Inferior parietal cortex (tissue), 1 donor: ENCODE results near the gene ARL4A.

Experiments used
- DNase-seq: peaks from one replicate; pipeline ENCODE4 v3.0.0-alpha.2; 2016; ENCODE audit errors: extremely low spot score

Gene ARL4A

DNA sequence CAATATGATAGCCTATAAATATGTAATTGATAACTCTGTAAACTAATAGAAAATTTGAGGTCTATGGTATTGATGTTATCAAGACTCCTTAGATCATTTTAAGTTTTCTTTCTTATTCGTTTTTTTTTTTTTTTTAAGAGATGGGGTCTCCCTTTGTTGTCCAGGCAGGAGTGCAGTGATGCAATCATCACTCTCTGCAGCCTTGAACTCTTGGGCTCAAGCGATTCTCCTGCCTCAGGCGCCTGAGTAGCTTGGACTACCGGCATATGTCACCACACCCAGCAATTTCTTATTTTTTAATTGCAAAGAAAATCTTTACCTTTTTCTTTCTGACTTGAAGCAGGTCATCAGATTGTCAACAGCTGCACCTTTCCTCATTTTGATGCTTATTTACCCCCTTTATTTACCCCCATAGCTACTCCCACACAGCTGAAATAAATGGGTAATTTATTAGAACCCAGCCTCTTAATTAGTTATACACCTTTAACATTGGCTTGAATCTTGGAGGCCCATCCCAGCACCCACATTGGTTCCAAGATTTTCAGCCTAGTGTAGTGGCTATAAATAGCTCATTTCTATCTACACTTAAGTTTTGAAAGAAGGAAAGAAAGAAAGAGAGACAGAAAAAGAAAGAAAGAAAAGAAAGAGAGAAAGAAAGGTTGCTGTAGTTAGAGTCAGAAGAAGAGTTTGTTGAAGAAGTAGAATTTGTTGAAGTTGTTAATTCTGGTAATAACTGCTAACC lies 38.3 kb downstream of the ARL4A start:
- no peak for DNase-seq

- no peak for DNase-seq
These were observed 39.5 kb downstream of the ARL4A start for GRCh38 chr7:12726908-12727307.

DNA sequence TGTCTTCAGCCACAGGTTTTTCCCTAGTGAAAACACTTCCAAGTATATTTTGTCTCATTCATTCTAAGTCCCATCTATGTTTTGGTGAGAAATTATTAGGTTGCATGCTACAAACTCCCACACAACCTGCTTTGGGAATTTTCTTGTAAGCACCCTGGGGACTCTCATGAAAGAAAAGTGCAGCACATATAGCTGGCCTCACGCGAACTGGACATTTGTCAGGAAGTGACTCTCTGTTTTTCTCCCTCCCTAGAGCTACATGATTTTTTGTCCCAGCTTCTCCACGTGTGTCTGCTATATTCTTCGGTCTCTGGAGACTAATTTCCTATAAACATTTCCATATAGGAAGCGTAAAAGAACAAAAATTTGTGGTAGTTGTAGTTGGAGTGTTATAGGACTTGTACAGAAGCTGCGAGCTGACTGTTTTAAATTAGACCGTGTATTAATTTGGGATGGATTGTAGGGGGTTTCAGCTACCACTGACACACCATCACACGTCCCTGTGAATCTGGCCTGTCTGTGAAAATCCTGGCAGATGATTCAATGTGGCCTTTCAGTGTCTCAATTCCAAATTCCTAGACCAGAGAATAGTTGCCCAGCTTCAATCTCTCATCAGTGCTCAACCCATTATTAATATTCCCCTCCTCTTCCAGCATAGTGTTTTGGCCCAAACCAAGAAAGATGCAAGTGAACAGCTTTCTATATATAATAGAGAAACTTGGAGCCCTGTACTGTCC lies 40.2 kb downstream of the ARL4A start:
- no peak for DNase-seq

DNA sequence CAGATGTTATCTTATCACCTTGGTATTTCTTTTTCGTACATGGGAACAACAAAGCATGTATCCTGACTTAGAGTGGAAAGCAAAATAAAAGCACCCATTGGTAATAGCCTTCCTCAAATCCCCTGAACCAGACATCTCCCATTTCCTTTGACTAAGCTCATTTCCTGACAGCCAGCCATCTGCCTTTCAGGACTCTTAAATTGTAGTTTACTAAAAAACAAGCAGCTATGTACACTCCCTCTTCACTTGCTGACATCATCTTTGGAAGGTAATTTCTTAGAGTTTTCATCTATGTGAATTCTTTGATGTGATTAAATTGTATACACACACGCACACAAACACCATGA lies 40.7 kb downstream of the ARL4A start:
- DNase-seq, result no peak

GRCh38 chr7:12729112-12729511 lies 41.7 kb downstream of the ARL4A start:
- DNase-seq, result peak; percentile 61

- DNase-seq, result no peak
These were observed 43.1 kb downstream of the ARL4A start for GRCh38 chr7:12730523-12730922.

DNA sequence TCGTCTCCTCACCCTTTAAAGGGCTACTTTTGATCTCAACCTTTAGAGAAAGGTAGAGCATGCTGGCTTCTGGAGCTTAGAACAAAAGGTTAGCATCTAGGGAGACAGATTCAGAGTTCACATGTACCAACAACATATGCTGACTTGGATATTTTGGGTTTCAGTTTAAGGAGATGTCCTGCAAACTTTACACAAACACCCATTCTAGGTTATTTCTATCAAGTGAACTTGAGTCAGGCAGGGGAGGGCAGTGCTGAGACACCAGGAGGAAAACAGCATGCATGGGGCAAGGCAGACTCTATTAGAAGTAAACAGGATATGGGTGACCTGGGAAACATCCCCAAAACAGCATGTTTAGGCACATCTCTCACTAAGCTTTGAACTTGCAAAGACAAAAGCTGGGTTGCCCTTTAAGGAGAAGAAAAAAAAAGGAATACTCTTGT lies 43.8 kb downstream of the ARL4A start:
- DNase-seq, result no peak

- no peak for DNase-seq
These were observed 44.3 kb downstream of the ARL4A start for GRCh38 chr7:12731775-12732174.

GRCh38 chr7:12732428-12732827 lies 45.0 kb downstream of the ARL4A start:
- no peak for DNase-seq

- DNase-seq, result no peak
These were observed 48.5 kb downstream of the ARL4A start for GRCh38 chr7:12735923-12736322.

DNA sequence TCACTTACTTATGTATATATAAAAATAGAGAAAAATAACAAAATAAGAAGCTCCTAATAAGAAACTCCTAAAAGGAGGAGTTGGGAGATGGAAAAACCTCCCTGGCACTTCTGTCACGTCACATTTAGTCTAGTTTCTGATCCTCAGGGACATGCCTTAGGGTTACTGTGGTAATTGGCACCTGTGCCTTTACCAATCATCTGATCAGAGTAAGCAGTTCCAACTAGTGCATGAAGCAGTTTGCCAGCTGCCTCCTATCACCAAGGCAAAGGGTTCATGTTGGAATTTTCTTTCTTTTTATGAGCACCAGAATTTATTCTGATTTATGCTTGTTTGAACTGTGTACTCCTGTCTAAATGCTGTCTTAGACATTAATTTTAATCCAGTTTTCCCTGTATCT lies 49.9 kb downstream of the ARL4A start:
- no peak for DNase-seq

- no peak for DNase-seq
These were observed 50.4 kb downstream of the ARL4A start for GRCh38 chr7:12737836-12738235.

- DNase-seq, result no peak
These were observed 51.2 kb downstream of the ARL4A start for GRCh38 chr7:12738665-12739064.
